GM10266 (cell line): ENCODE measurements around the gene TFB1M.

Experiments used
- DNase-seq: peaks from one replicate; pipeline ENCODE4 v3.0.0; 2012; ENCODE audit errors: extremely low spot score
- TF ChIP-seq, protein P1 (sequence below): IDR thresholded peaks from 2 replicates; pipeline ENCODE4 v1.5.1; 2012; ENCODE audit warnings: mild to moderate bottlenecking, low read depth; ENCODE audit not compliant: control insufficient read depth, insufficient read depth; ENCODE audit errors: missing control alignments

TFB1M gene

DNA sequence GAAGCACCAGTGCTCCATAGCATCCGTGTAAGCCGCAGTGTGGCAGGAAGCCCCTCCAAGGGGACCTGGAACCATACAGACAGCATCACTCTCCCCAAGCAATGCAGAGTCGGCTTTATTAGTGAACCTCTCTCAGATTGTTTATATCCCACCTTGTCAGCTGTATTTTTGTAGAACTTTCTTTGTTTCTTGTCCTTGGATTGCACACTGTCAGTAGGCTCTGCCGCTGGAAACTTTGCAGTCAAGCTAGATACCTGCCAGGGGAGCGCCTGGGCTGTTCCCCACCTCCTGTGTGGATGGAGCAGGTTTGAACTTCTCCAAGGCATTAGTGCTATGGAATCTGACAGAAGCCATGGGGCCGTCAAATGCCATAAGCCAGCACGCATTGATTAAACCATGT, 69.1 kb downstream of the TFB1M start:
- no peak for DNase-seq
- TF ChIP-seq, protein P1, sequence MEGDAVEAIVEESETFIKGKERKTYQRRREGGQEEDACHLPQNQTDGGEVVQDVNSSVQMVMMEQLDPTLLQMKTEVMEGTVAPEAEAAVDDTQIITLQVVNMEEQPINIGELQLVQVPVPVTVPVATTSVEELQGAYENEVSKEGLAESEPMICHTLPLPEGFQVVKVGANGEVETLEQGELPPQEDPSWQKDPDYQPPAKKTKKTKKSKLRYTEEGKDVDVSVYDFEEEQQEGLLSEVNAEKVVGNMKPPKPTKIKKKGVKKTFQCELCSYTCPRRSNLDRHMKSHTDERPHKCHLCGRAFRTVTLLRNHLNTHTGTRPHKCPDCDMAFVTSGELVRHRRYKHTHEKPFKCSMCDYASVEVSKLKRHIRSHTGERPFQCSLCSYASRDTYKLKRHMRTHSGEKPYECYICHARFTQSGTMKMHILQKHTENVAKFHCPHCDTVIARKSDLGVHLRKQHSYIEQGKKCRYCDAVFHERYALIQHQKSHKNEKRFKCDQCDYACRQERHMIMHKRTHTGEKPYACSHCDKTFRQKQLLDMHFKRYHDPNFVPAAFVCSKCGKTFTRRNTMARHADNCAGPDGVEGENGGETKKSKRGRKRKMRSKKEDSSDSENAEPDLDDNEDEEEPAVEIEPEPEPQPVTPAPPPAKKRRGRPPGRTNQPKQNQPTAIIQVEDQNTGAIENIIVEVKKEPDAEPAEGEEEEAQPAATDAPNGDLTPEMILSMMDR = no peak

GRCh38 chr6:155244434-155244833, 69.8 kb downstream of the TFB1M start:
- TF ChIP-seq, protein P1 = no peak
- no peak for DNase-seq

DNA sequence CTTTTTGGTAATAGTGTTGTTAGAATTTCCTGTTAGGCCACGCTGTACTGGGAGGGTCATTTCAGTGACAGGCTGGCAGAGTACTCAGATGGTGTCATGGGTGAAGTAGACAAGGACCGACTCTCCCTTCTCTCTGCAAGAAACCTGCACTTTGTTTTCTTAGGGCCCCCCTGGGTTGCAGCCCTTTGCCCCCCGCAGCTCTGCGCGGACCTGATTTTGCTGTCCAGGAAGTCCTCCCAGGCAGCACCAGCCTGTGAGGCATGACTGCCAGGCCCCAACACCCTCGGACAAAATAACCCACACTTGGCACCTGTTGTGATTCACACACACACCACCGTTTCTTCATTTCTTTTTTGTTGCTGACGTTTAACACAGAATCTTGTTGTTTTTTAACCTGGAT, 72.3 kb downstream of the TFB1M start:
- TF ChIP-seq, protein P1 = no peak
- DNase-seq = no peak

DNA sequence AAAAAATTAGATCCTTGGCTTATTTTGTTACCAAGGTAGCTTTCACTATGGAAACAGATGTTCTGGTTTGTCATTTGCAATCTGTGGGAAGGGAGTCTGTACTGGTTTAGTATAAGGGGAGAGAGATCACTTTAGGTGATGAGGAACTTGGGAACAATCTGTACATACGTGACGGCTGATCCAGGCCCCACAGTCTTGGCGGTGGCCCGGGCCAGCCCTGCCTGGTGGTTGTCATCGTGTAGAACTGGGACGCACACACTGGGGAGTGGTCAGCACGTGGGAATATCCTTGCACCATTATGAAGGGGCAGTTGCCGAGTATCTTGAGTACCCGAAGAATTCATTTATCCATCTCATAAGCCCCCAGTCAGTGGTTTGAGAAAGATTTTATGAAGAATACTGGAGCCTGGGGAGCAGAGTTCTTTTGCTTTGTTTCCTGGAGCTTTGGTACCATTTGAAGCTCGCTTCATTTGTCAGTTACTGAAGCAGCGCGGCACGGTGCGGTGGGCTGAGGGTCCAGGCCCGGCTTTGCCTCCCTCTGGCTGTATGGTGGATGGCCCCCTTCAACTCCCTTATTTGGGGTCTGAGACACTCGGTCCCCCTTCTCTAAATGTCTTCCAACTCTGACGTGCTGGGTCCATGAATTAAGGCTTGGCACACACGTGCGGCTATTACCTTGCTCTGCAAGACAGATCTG, 73.2 kb downstream of the TFB1M start:
- no peak for DNase-seq
- TF ChIP-seq, protein P1 = no peak

GRCh38 chr6:155237613-155238012, 76.7 kb downstream of the TFB1M start:
- no peak for DNase-seq

DNA sequence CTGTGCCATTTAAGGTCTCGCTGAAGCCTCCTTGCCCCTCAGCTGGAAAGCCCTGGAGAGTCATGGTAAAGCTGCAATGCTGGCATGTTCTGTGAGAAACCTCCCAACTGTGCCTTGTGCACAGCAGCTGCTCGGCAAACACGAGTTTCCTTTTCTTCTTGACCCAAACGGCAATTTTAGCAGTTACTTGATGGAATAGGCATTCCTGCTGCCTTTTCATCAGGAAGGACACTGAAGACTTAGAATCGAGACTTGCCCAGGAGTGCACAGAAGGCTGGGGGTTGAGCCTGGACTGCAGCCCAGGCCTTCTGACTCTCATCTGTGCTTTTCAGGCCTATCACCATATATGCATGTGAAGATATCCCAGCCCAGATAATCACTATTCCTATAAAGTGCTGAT, 79.2 kb downstream of the TFB1M start:
- TF ChIP-seq, protein P1 = no peak
- DNase-seq = no peak

More at GRCh38 chr6:155237613-155238012, 76.7 kb downstream of the TFB1M start:
- TF ChIP-seq, protein P1 = no peak

DNA sequence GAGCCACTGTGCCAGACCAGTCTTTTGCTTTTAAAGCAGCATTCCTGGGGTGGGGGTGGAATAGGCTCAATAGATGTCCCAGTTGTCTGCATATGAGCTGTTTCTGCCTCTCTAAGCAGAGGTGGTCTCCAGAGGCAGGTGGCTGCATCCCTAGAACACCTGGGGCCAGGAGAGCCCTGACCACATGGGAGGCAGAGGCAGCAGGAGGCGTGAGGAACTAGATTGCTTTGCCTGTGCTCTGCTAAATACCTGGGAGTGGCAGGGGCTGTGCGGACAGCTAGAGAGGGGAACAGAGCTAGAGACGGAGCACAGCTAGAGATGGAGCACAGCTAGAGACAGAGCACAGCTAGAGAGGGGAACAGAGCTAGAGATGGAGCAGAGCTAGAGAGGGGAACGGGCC, 79.6 kb downstream of the TFB1M start:
- DNase-seq = no peak
- TF ChIP-seq, protein P1 = no peak
